ENCODE measurements around the gene HSD11B2. TPM values are rescaled to one million over a fixed set of nuclear protein-coding genes. Genes with fewer than 3 reads are reported as not detected.

Gene HSD11B2
- total and polyA plus RNA-seq, 2 of the 8 experiments (the other 6 are each of a cell fraction or from before 2014, with no cell fraction given), result 28.7 to 32.9 TPM

DNA sequence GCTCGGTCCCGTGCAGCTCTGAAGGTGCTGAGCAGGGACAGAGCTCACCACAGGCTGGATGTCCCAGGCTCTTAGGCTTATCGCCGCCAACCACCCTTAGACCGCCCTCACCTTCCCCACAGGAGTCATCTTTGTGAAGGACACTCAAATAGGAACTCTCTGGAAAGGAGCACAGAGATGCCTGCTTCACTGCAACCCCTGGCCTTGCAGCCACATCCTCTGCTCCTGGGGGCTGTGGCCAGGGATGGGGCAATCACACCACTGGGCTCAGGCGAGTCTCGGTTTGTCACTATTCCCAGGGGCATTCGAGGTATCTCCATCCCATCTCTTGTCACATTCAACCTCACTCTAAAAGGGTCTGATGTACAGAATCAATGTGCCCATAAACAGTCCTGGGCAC lies 25.6 kb upstream of the HSD11B2 start:
- Histone ChIP-seq H3K27me3 (replicated peaks in 1 of 4; ENCODE audit: control insufficient read depth in 3 of 4, extremely low read depth in 1 of 4, insufficient read depth in 3 of 4, low read length in 3 of 4) (no peaks in the 10 kb centered on the region; a peak in 1 of 7 replicates), H2BK15ac (ENCODE audit: low read length) (no peak overlapping the region), H3K14ac (ENCODE audit: insufficient read length) (no peak overlapping the region), H3K56ac (replicated peaks; ENCODE audit: insufficient read length, low read depth, low read length) (no peak overlapping the region), H3K23me2 (ENCODE audit: low read depth, low read length) (peaks cover 2% of the 10 kb centered on the region; the same call in 1 of the 2 replicates), H3K18ac (ENCODE audit: extremely low read depth, low read length) (no peak overlapping the region), H3K27ac (ENCODE audit: low read depth, low read length) (no peak overlapping the region), H2BK5ac (ENCODE audit: low read depth, low read length) (no peak overlapping the region), H3K23ac (ENCODE audit: insufficient read length) (no peak overlapping the region), H2BK120ac (replicated peaks; ENCODE audit: low read depth, low read length) (no peak overlapping the region), H3K36me3 (ENCODE audit: control insufficient read depth in 2 of 4, insufficient read depth in 4 of 4, low read length in 3 of 4) (no peaks in the 10 kb centered on the region), H2BK20ac (ENCODE audit: low read length) (no peak overlapping the region), H3K79me1 (ENCODE audit: low read depth, low read length) (no peaks in the 10 kb centered on the region), H3K4ac (replicated peaks; ENCODE audit: insufficient read length, low read depth, low read length) (no peak overlapping the region), H3K4me2 (ENCODE audit: insufficient read depth in 1 of 2, low read depth in 2 of 2, low read length in 2 of 2) (no peak overlapping the region), H3K9ac (replicated peaks in 1 of 4; ENCODE audit: extremely low read depth in 1 of 4, low read depth in 3 of 4, low read length in 3 of 4) (no peak overlapping the region), H3K4me3 (ENCODE audit: extremely low read depth in 1 of 4, insufficient read depth in 2 of 4, low read depth in 3 of 4, low read length in 4 of 4) (no peak overlapping the region), H3K4me1 (replicated peaks in 1 of 4; ENCODE audit: control insufficient read depth in 3 of 4, insufficient read depth in 4 of 4, low read length in 3 of 4) (peaks cover 0 to 26% (median 9%) of the 10 kb centered on the region in 4 experiments; a peak in 5 of 7 replicates), H4K91ac (replicated peaks; ENCODE audit: insufficient read length, low read length) (no peak overlapping the region), H2BK12ac (ENCODE audit: low read depth, low read length) (no peak overlapping the region), H3K9me3 (ENCODE audit: insufficient read depth in 2 of 2, low read depth in 1 of 2, low read length in 1 of 2) (no peaks in the 10 kb centered on the region), H4K5ac (ENCODE audit: insufficient read length, low read depth, low read length) (no peak overlapping the region), H2AFZ (ENCODE audit: low read length) (no peak overlapping the region), H4K20me1 (replicated peaks in 1 of 2; ENCODE audit: control insufficient read depth in 1 of 2, insufficient read depth in 2 of 2, low read length in 2 of 2) (no peaks in the 10 kb centered on the region), H4K8ac (ENCODE audit: extremely low read depth, insufficient read depth, low read length) (no peak overlapping the region), H2AK5ac (ENCODE audit: low read depth, low read length) (no peak overlapping the region; the same call in 1 of the 2 replicates), H3K79me2 (ENCODE audit: control insufficient read depth in 1 of 2, insufficient read depth in 2 of 2, low read length in 2 of 2) (no peaks in the 10 kb centered on the region)
- TF ChIP-seq CHD2 (IDR thresholded peaks at IDR 0.05; ENCODE audit: low read length) (no peak), TEAD4 (IDR thresholded peaks at IDR 0.05; ENCODE audit: low read depth, low read length) (no peak), EZH2 (IDR thresholded peaks at IDR 0.05; ENCODE audit: low read depth, low read length, severe bottlenecking) (no peak), MAFK (IDR thresholded peaks at IDR 0.05; ENCODE audit: low read depth, low read length) (no peak)
- WGBS, 2 experiments (ENCODE audit: extremely low coverage in 1 of 2, insufficient coverage in 1 of 2, insufficient read length in 1 of 2, insufficient replicate concordance in 2 of 2, low coverage in 1 of 2, low lambda C conversion rate in 2 of 2, missing lambda C conversion rate in 1 of 2), result 90% methylated on average over 8 of the region's 8 CpGs; no CpG with 5 or more reads in 1 of the 2 experiments
- FAIRE-seq, result no peak
- no peak for DNase-seq (ENCODE audit: low read depth in 1 of 2, low spot score in 2 of 2)
- ChIA-PET POLR2A (ENCODE audit: partially characterized antibody) (no interaction called here), CTCF (ENCODE audit: partially characterized antibody) (interaction anchor here (0.6 to 32.4 kb wide), 7 partner anchors 6 to 193 kb away, joined by 3 to 476 read pairs (median 5); partner anchors contain the start of genes TPPP3 and ZDHHC1)
